Nephron (organoid): ENCODE data around the gene THOC2.
"Not testable (repeated sequence)": the region's sequence is repeated elsewhere in the genome, so short reads cannot be mapped to it uniquely, and the experiment has no call there.

Source experiments
- H3K27ac Mint-ChIP-seq, 3 experiments: 2 replicates each; pipeline ENCODE4 v1.8.0; 2020; ENCODE audit warnings: mixed read lengths in 3 of 3, mild to moderate bottlenecking in 2 of 3, moderate library complexity in 1 of 3
- H3K27me3 Mint-ChIP-seq: 2 replicates; pipeline ENCODE4 v1.8.0; 2021; ENCODE audit warnings: low read depth, mild to moderate bottlenecking, moderate library complexity, mixed read lengths
- H3K36me3 Mint-ChIP-seq: 2 replicates; pipeline ENCODE4 v1.8.0; 2020; ENCODE audit warnings: low read depth, mixed read lengths
- H3K4me1 Mint-ChIP-seq: 2 replicates; pipeline ENCODE4 v1.8.0; 2020; ENCODE audit warnings: mixed read lengths
- H3K4me3 Mint-ChIP-seq, 3 experiments: 2 replicates each; pipeline ENCODE4 v1.8.0; 2020; ENCODE audit warnings: mild to moderate bottlenecking in 3 of 3, mixed read lengths in 3 of 3, moderate library complexity in 2 of 3
- H3K9me3 Mint-ChIP-seq: 2 replicates; pipeline ENCODE4 v1.8.0; 2020; ENCODE audit warnings: mixed read lengths
- CTCF ChIP-seq, 3 experiments: fragments of 200-600 bp; sonication (generic); IDR thresholded peaks; one replicate each; pipeline ENCODE4 v1.5.0; 2021; ENCODE audit warnings: antibody characterized with exemption in 3 of 3; ENCODE audit not compliant: unreplicated experiment in 3 of 3

THOC2 gene

DNA sequence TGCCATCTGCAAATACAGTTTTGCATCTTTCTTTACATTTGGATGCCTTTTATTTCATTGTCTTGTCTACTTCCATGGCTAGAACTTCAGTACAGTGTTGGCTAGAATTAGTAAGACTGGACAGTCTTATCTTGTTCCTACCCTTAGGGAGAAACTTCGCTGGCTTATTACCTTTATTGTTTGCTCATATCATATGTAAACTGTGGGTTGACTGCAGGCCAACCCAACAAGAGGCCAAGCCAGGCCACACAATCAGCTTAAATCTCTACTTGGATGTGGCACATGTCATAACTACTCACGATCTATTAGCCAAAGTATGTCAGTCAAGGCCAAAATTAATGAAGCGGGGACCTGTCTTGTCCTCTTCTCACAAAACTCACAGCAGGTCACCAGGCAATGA, 144.1 kb downstream of the THOC2 start:
- Mint-ChIP-seq H3K36me3 (no peaks in the 10 kb centered on the region), H3K27me3 (no peaks in the 10 kb centered on the region), H3K9me3 (no peaks in the 10 kb centered on the region), H3K27ac (no peak overlapping the region), H3K4me1 (no peaks in the 10 kb centered on the region), H3K4me3 (no peak overlapping the region)
- no peak for TF ChIP-seq CTCF (IDR thresholded peaks at IDR 0.05; ENCODE audit: unreplicated experiment in 3 of 3)

DNA sequence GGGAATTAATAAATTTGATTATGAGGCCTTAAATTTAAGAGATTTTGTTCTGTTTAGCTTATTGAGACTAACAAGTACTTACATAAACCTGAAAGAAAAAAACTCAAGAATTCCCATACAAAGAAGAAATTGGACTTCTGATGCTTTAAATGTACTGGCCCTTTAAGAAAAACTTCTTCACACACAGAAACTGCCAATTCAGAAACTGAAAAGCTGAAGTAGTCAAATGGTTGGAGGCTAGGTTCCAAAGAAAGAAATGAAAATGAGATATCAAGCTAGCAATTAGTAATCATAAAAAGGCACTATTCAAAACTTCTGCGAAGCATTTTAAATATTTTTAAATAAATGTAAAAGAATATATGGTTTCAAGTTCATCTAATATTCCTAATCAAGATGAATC, 151.3 kb downstream of the THOC2 start:
- Mint-ChIP-seq H3K27me3 (no peaks in the 10 kb centered on the region), H3K36me3 (no peaks in the 10 kb centered on the region), H3K9me3 (peaks cover 19% of the 10 kb centered on the region), H3K4me1 (no peaks in the 10 kb centered on the region), H3K27ac (no peak overlapping the region), H3K4me3 (no peak overlapping the region)
- TF ChIP-seq CTCF (IDR thresholded peaks at IDR 0.05; ENCODE audit: unreplicated experiment in 3 of 3) = no peak

DNA sequence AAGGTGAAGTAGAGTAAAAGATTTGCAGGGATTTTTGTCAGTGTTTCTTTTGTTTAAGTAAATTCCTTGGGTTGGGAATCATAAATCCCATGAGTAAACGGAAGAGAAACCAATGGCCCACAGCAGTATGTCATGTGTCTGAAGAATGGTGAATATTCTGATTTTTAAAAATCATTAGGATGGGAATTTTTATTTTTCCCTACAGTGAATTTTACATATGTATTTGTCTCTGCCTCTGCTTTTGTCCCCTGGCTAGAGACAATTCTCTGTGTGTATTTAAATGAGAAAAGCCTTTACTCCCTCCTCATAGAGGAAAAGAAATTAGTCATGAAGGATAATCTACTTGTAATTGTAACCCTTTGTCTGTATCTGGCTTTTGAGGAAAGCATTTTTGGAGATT, 152.1 kb downstream of the THOC2 start:
- TF ChIP-seq CTCF (IDR thresholded peaks at IDR 0.05; ENCODE audit: unreplicated experiment in 3 of 3) = no peak
- no peak overlapping the region for H3K27ac Mint-ChIP-seq
- H3K4me3 Mint-ChIP-seq = no peak overlapping the region

DNA sequence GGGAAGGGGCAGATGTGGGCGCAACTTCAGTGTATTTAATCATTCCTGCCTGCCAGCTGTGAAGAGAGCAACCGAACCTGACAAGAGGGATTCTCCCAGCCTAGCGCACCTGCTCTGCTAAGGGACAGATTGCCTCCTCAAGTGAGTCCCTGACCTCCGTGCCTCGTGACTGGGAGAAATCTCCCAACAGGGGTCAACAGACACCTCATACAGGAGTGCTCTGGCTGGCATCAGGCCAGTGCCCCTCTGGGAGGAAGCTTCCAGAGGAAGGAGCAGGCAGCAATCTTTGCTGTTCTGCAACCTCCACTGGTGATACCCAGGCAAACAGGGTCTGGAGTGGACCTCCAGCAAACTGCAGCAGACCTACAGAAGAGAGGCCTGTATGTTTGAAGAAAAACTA, 158.8 kb downstream of the THOC2 start:
- H3K27me3 Mint-ChIP-seq, H3K27ac Mint-ChIP-seq, H3K4me1 Mint-ChIP-seq: not testable (repeated sequence)

More for the DNA sequence above, 152.1 kb downstream of the THOC2 start:
- Mint-ChIP-seq H3K4me1 (no peaks in the 10 kb centered on the region), H3K27me3 (no peaks in the 10 kb centered on the region), H3K9me3 (peaks cover 25% of the 10 kb centered on the region), H3K36me3 (no peaks in the 10 kb centered on the region)

GRCh38 chrX:123570011-123570590, 162.8 kb downstream of the THOC2 start:
- no peaks in the 10 kb centered on the region for H3K4me1 Mint-ChIP-seq
- peaks cover 30% of the 10 kb centered on the region for H3K9me3 Mint-ChIP-seq
- no peak overlapping the region for H3K27ac Mint-ChIP-seq
- no peaks in the 10 kb centered on the region for H3K36me3 Mint-ChIP-seq
- no peak overlapping the region for H3K4me3 Mint-ChIP-seq
- no peaks in the 10 kb centered on the region for H3K27me3 Mint-ChIP-seq
- no peak for TF ChIP-seq CTCF (IDR thresholded peaks at IDR 0.05; ENCODE audit: unreplicated experiment in 3 of 3)

More for the DNA sequence above, 158.8 kb downstream of the THOC2 start:
- H3K9me3 Mint-ChIP-seq = peaks cover 52% of the 10 kb centered on the region
- H3K4me3 Mint-ChIP-seq, H3K36me3 Mint-ChIP-seq: not testable (repeated sequence)

DNA sequence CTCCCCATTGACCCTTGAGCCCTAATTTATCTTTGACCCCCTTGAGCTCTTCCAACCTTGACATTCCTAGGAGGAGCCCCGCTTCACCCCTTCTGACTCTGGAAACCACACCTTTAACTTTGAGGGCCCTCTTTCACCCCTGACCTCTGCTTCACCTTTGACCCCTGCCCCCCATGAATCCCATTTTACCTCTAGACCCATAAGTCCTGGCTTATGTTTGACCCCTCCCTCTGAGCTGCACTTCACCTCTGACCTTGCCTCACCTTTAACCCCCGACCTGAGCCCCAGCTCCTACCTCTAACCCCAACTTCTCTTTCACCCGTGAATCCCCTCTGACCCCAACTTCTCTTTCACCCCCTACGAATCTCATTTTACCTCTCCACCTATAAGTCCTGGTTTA, 169.7 kb downstream of the THOC2 start:
- peaks cover 17% of the 10 kb centered on the region for H3K9me3 Mint-ChIP-seq
- TF ChIP-seq CTCF (IDR thresholded peaks at IDR 0.05; ENCODE audit: unreplicated experiment in 3 of 3) = no peak
- no peaks in the 10 kb centered on the region for H3K4me1 Mint-ChIP-seq
- no peaks in the 10 kb centered on the region for H3K27me3 Mint-ChIP-seq
- no peak overlapping the region for H3K27ac Mint-ChIP-seq
- no peak overlapping the region for H3K4me3 Mint-ChIP-seq
- no peaks in the 10 kb centered on the region for H3K36me3 Mint-ChIP-seq
